Osteocyte (in vitro differentiated cells): ENCODE measurements around the gene NMB. TPM values are rescaled to one million over a fixed set of nuclear protein-coding genes. Genes with fewer than 3 reads are reported as not detected.

Source experiments
- DNase-seq: peaks from one replicate; pipeline ENCODE4 v3.0.0; 2021; ENCODE audit warnings: mixed read lengths; ENCODE audit not compliant: unreplicated experiment; ENCODE audit errors: extremely low spot score
- H3K27ac Mint-ChIP-seq: one replicate; pipeline ENCODE4 v1.8.0; 2021; ENCODE audit warnings: mild to moderate bottlenecking, mixed read lengths; ENCODE audit not compliant: unreplicated experiment
- H3K27me3 Mint-ChIP-seq: one replicate; pipeline ENCODE4 v1.8.0; 2021; ENCODE audit warnings: mixed read lengths; ENCODE audit not compliant: unreplicated experiment
- H3K36me3 Mint-ChIP-seq: one replicate; pipeline ENCODE4 v1.8.0; 2021; ENCODE audit warnings: mixed read lengths; ENCODE audit not compliant: unreplicated experiment
- H3K4me1 Mint-ChIP-seq: one replicate; pipeline ENCODE4 v1.8.0; 2021; ENCODE audit warnings: mixed read lengths; ENCODE audit not compliant: unreplicated experiment
- H3K4me3 Mint-ChIP-seq: one replicate; pipeline ENCODE4 v1.8.0; 2021; ENCODE audit warnings: mild to moderate bottlenecking, moderate library complexity, mixed read lengths; ENCODE audit not compliant: unreplicated experiment
- H3K9me3 Mint-ChIP-seq: one replicate; pipeline ENCODE4 v1.8.0; 2021; ENCODE audit warnings: mixed read lengths; ENCODE audit not compliant: unreplicated experiment
- CTCF ChIP-seq: fragments of 200-600 bp; sonication (generic); IDR thresholded peaks from 2 replicates; pipeline ENCODE4 v1.5.0; 2021; ENCODE audit warnings: antibody characterized with exemption, mild to moderate bottlenecking, moderate library complexity
- total RNA-seq: library from RNA; stranded (reverse); gene quantifications from 2 replicates; pipeline ENCODE4 v1.2.1, GENCODE V29; 2021

NMB gene
- total RNA-seq, 1 donor from 2014 or later = 4.7 TPM

DNA sequence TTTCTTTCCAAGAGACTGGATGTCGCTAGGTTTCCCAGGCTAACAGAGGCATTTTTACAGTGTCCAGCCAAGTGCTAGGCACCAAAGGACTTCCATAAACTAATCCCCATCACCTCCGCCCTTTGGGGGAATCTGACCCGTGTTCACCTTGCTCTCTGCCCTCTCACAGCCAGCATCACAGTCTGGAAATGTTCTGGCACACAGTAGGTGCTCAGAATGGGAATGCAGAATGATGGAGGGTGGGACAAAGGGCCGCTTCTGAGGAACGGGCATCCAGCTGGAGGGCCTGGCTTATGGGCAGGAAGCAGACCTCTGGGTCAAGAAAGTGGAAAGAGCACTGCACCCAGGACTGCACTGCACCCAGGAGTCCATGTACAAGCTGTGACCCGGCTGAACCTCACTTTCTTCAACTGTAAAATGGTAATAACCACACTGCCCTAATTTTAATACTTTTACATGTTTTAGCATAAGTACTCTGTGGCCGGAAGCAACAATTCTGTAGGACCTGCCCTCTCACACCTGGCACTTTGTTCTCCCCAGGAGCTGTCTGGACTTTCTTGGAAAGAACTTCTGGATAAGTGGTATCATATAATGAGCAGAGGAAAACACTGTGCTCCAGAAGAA, 901 bp upstream of the NMB start:
- Mint-ChIP-seq H3K27ac (peak overlapping the region; percentile 84), H3K4me1 (peaks cover 20% of the 10 kb centered on the region), H3K36me3 (peaks cover 2% of the 10 kb centered on the region), H3K9me3 (no peaks in the 10 kb centered on the region), H3K27me3 (no peaks in the 10 kb centered on the region), H3K4me3 (peak overlapping the region; percentile 75)
- TF ChIP-seq CTCF = no peak
- DNase-seq = no peak

GRCh38 chr15:84657748-84658079, 285 bp downstream of the NMB start:
- no peak for DNase-seq

GRCh38 chr15:84656972-84657371, 1.0 kb downstream of the NMB start:
- H3K36me3 Mint-ChIP-seq = peaks cover 7% of the 10 kb centered on the region
- TF ChIP-seq CTCF = no peak
- peaks cover 27% of the 10 kb centered on the region for H3K4me1 Mint-ChIP-seq
- H3K27ac Mint-ChIP-seq = no peak overlapping the region
- DNase-seq = no peak
- H3K4me3 Mint-ChIP-seq = peak overlapping the region; percentile 71
- H3K27me3 Mint-ChIP-seq = no peaks in the 10 kb centered on the region
- H3K9me3 Mint-ChIP-seq = no peaks in the 10 kb centered on the region

More at GRCh38 chr15:84657748-84658079, 285 bp downstream of the NMB start:
- Mint-ChIP-seq H3K27me3 (no peaks in the 10 kb centered on the region), H3K4me1 (peaks cover 27% of the 10 kb centered on the region), H3K36me3 (peaks cover 2% of the 10 kb centered on the region), H3K4me3 (peak overlapping the region; percentile 71), H3K9me3 (no peaks in the 10 kb centered on the region), H3K27ac (no peak overlapping the region)
- no peak for TF ChIP-seq CTCF

DNA sequence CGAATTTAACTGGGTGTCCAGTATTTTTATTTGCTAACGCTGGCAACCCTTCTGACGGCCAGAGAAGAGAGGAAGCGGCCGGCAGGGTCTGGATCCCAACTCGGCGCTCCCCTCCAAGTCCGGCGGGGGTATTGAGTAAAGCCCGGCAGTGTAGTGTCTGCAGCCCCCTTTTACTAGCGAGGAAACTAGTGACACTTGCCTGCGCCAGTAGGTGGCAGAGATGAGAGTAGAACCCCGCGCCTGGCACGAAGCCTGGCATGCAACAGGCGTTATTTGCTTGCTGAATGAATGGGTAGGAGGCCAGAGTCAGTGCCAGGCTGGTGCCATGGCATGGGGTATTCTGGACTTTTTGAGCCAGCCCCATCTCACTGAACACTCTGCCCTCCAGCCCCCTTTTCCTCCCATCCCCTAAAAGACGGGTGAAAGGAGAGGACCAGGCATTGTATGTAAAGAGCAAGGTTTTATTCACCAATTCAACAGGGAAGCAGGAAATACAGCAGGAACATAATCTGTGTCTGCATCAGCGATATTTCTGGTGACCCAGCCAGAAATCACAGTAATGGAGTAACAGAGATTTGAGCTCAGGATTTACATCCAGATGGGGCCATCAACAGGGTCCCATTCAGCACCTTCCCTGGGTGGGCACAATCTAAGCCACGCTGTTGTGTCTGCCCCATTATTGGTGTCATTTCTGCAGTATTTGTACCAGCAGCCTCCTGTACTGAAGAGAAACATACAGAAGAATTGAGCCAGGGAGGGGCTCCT, 3.1 kb downstream of the NMB start:
- no peaks in the 10 kb centered on the region for H3K27me3 Mint-ChIP-seq
- peak; percentile 84 for TF ChIP-seq CTCF
- H3K4me1 Mint-ChIP-seq = peaks cover 30% of the 10 kb centered on the region
- peaks cover 9% of the 10 kb centered on the region for H3K36me3 Mint-ChIP-seq
- DNase-seq = peak; percentile 90
- H3K4me3 Mint-ChIP-seq = peak overlapping the region; percentile 97
- H3K27ac Mint-ChIP-seq = peak overlapping the region; percentile 97
- no peaks in the 10 kb centered on the region for H3K9me3 Mint-ChIP-seq

- Mint-ChIP-seq H3K27me3 (no peaks in the 10 kb centered on the region), H3K4me1 (peaks cover 29% of the 10 kb centered on the region), H3K4me3 (peak within 1 kb of the TSS; percentile 97), H3K27ac (peak within 1 kb of the TSS; percentile 97), H3K9me3 (no peaks in the 10 kb centered on the region), H3K36me3 (peaks cover 12% of the 10 kb centered on the region)
- peak; percentile 99 for DNase-seq
- TF ChIP-seq CTCF = no peak
Observed at GRCh38 chr15:84653910-84654688, 3.9 kb downstream of the NMB start, which contains the start of gene WDR73. TSS of gene WDR73 (minus strand) at chr15:84654283. CDS start at chr15:84654274, 9 bp downstream.
